A172 (cell line): ENCODE data around the gene C11orf68. TPM values are rescaled to one million over a fixed set of nuclear protein-coding genes. Genes with fewer than 3 reads are reported as not detected.
A peak's percentile ranks its signal among the peaks of the same experiment; 100 is the strongest.

Experiments used
- DNase-seq: peaks from one replicate; pipeline ENCODE4 v3.0.0-alpha.2; 2015; ENCODE audit warnings: low spot score
- total RNA-seq: library from RNA; depleted of rRNA; stranded (reverse); fragments of >200 nt; shearing (Covaris generic); gene quantifications from 2 replicates; pipeline ENCODE4 v1.2.3, GENCODE V29; 2014

Gene C11orf68
- total RNA-seq, 1 experiment from 2014 or later: 22.2 TPM

- DNase-seq: no peak
These were observed 27.4 kb downstream of the C11orf68 start for GRCh38 chr11:65891219-65892136.

- peak; percentile 88 for DNase-seq
These were observed 28.3 kb downstream of the C11orf68 start, which contains the start of gene CCDC85B for GRCh38 chr11:65890324-65891218. CCDC85B (plus strand) TSS chr11:65890673; CDS start chr11:65890784, 111 bp downstream.

GRCh38 chr11:65888163-65888814 lies 30.6 kb downstream of the C11orf68 start, which contains the start of gene FIBP:
FIBP (minus strand) TSS chr11:65888471; CDS start chr11:65888418, 53 bp downstream.
- DNase-seq: peak; percentile 91

GRCh38 chr11:65887723-65888162 lies 31.1 kb downstream of the C11orf68 start:
- no peak for DNase-seq

- DNase-seq: no peak
These were observed 31.8 kb downstream of the C11orf68 start for GRCh38 chr11:65886826-65887722.

- DNase-seq: no peak
These were observed 32.9 kb downstream of the C11orf68 start for GRCh38 chr11:65885808-65886536.

- no peak for DNase-seq
These were observed 33.6 kb downstream of the C11orf68 start for GRCh38 chr11:65885231-65885630.

GRCh38 chr11:65884716-65885092 lies 34.2 kb downstream of the C11orf68 start:
- DNase-seq: no peak

- no peak for DNase-seq
These were observed 34.8 kb downstream of the C11orf68 start for GRCh38 chr11:65883786-65884715.

GRCh38 chr11:65883058-65883761 lies 35.7 kb downstream of the C11orf68 start:
- DNase-seq: no peak

- DNase-seq: no peak
These were observed 36.5 kb downstream of the C11orf68 start for GRCh38 chr11:65882120-65883057.

GRCh38 chr11:65880844-65881421 lies 37.9 kb downstream of the C11orf68 start:
- DNase-seq: no peak

- no peak for DNase-seq
These were observed 38.8 kb downstream of the C11orf68 start for GRCh38 chr11:65880027-65880426.

GRCh38 chr11:65879617-65880016 lies 39.2 kb downstream of the C11orf68 start, which contains the start of gene CTSW:
CTSW (plus strand) TSS chr11:65879837; CDS start chr11:65879855, 18 bp downstream.
- DNase-seq: no peak

- DNase-seq: peak; percentile 86
These were observed 45.3 kb downstream of the C11orf68 start for GRCh38 chr11:65873318-65874156.
